Dendritic cell treated with granulocyte-macrophage colony-stimulating factor and Interleukin-4, amounts not matched to agents 40 ng/mL and 50 ng/mL, for 4 days (primary cell): Measurements from ENCODE around the gene HIP1.
"Not testable (repeated sequence)": the region's sequence is repeated elsewhere in the genome, so short reads cannot be mapped to it uniquely, and the experiment has no call there.

Source experiments
- H3K27ac Mint-ChIP-seq: one replicate; pipeline ENCODE4 v1.8.0; 2022; ENCODE audit warnings: mild to moderate bottlenecking, mixed read lengths
- H3K27me3 Mint-ChIP-seq: one replicate; pipeline ENCODE4 v1.8.0; 2022; ENCODE audit warnings: mild to moderate bottlenecking, mixed read lengths
- H3K36me3 Mint-ChIP-seq: one replicate; pipeline ENCODE4 v1.8.0; 2022; ENCODE audit warnings: low read depth, mixed read lengths
- H3K4me1 Mint-ChIP-seq: one replicate; pipeline ENCODE4 v1.8.0; 2022; ENCODE audit warnings: low read depth, mixed read lengths
- H3K4me3 Mint-ChIP-seq: one replicate; pipeline ENCODE4 v1.8.0; 2022; ENCODE audit warnings: mild to moderate bottlenecking, moderate library complexity, mixed read lengths
- H3K9me3 Mint-ChIP-seq: one replicate; pipeline ENCODE4 v1.8.0; 2022; ENCODE audit warnings: mixed read lengths
- intact Hi-C: fragments of 100-400 bp; cut with micrococcal nuclease; formaldehyde crosslinking; loops from one replicate; pipeline ENCODE4 v1.15.0; 2022

Gene HIP1

GRCh38 chr7:75738604-75738974 lies at the start of gene HIP1:
Gene HIP1 (minus strand): TSS chr7:75738941. CDS start chr7:75738920, 21 bp downstream.
- Mint-ChIP-seq H3K9me3 (no peaks in the 10 kb centered on the region), H3K27ac (peak within 1 kb of the TSS; percentile 96), H3K27me3 (peaks cover 5% of the 10 kb centered on the region), H3K4me3 (peak within 1 kb of the TSS; percentile 99), H3K4me1 (peaks cover 73% of the 10 kb centered on the region), H3K36me3 (peaks cover 21% of the 10 kb centered on the region)
- intact Hi-C loops: no loop called here

DNA sequence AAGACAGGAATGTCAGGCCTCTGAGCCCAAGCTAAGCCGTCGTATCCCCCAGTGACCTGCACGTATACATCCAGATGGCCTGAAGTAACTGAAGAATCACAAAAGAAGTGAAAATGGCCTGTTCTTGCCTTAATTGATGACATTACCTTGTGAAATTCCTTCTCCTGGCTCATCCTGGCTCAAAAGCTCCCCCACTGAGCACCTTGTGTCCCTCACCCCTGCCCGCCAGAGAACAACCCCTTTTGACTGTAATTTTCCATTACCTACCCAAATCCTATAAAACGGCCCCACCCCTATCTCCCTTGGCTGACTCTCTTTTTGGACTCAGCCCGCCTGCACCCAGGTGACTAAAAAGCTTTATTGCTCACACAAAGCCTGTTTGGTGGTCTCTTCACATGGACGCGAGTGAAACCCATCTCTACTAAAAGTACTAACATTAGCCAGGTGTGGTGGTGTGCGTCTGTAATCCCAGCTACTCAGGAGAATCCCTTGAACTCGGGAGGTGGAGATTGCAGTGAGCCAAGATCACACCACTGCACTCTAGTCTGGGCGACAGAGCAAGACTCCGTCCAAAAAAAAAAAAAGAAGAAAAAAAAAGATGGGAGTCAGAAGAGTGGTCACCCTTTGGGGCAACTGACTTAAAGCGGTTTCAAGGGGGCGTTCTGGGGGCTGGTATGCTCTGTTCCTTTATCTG lies 49.6 kb upstream of the HIP1 start:
- H3K36me3 Mint-ChIP-seq, H3K4me3 Mint-ChIP-seq, intact Hi-C loops, H3K27ac Mint-ChIP-seq, H3K9me3 Mint-ChIP-seq: not testable (repeated sequence)
- peaks cover 12% of the 10 kb centered on the region for H3K4me1 Mint-ChIP-seq
- H3K27me3 Mint-ChIP-seq: peaks cover 16% of the 10 kb centered on the region

GRCh38 chr7:75783058-75783457 lies 44.3 kb upstream of the HIP1 start:
- Mint-ChIP-seq H3K27me3 (peaks cover 43% of the 10 kb centered on the region), H3K4me1 (peaks cover 31% of the 10 kb centered on the region), H3K27ac (peak overlapping the region; percentile 11)
- intact Hi-C loops, H3K9me3 Mint-ChIP-seq, H3K36me3 Mint-ChIP-seq, H3K4me3 Mint-ChIP-seq: not testable (repeated sequence)

DNA sequence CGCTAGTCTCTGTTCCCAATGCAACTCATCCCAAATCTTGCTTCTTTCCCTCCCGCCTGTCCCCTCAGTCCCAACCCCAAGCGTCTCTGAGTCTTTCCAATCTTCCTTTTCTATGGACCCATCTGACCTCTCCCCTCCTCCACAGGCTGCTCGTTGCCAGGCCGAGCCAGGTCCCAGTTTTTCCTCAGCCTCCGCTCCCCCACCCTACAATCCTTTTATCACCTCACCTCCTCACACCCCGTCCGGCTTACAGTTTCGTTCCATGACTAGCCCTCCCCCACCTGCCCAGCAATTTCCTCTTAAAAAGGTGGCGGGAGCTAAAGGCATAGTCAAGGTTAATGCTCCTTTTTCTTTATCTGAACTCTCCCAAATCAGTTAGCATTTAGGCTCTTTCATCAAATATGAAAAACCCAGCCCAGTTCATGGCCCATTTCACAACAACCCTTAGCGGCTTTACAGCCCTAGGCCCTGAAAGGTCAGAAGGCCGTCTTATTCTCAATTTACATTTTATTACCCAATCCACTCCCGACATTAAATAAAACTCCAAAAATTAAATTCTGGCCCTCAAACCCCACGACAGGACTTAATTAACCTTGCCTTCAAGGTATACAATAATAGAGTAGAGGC lies 42.0 kb upstream of the HIP1 start:
- H3K9me3 Mint-ChIP-seq, H3K4me3 Mint-ChIP-seq, H3K36me3 Mint-ChIP-seq, intact Hi-C loops: not testable (repeated sequence)
- Mint-ChIP-seq H3K27ac (peak overlapping the region; percentile 50), H3K4me1 (peaks cover 41% of the 10 kb centered on the region), H3K27me3 (peaks cover 43% of the 10 kb centered on the region)

DNA sequence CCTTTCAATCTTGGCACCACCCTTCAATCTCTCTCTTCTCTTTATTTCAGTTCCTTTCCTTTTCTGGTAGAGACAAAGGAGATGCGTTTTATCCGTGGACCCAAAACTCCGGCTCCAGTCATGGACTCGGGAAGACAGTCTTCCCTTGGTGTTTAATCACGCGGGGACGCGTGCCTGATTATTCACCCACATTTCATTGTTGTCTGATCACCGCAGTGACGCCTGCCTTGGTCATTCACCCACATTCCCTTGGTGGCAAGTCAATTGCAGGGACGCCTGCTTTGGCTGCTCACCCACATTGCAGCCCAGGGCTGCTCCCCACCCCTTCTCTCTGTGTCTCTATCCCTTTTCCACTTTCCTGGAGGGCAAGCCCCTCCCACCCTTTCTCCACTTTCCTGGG lies 40.8 kb upstream of the HIP1 start:
- intact Hi-C loops: loop anchor here (5.0 kb wide), 1 partner anchor 243 kb away; no protein-coding TSS in a partner anchor
- H3K36me3 Mint-ChIP-seq, H3K4me3 Mint-ChIP-seq, H3K9me3 Mint-ChIP-seq: not testable (repeated sequence)
- Mint-ChIP-seq H3K27me3 (peaks cover 43% of the 10 kb centered on the region), H3K4me1 (peaks cover 53% of the 10 kb centered on the region), H3K27ac (peak overlapping the region; percentile 50)

GRCh38 chr7:75779035-75779434 lies 40.3 kb upstream of the HIP1 start:
- H3K4me1 Mint-ChIP-seq: peaks cover 55% of the 10 kb centered on the region
- intact Hi-C loops: loop anchor here (5.0 kb wide), 1 partner anchor 243 kb away; no protein-coding TSS in a partner anchor
- not testable (repeated sequence) for H3K36me3 Mint-ChIP-seq, H3K4me3 Mint-ChIP-seq, H3K9me3 Mint-ChIP-seq
- H3K27ac Mint-ChIP-seq: peak overlapping the region; percentile 50
- peaks cover 42% of the 10 kb centered on the region for H3K27me3 Mint-ChIP-seq

GRCh38 chr7:75776295-75776971 lies 37.7 kb upstream of the HIP1 start:
- intact Hi-C loops: loop anchor here (5.0 kb wide), 1 partner anchor 246 kb away; no protein-coding TSS in a partner anchor
- Mint-ChIP-seq H3K4me3 (no peak overlapping the region), H3K4me1 (peaks cover 72% of the 10 kb centered on the region), H3K27me3 (peaks cover 24% of the 10 kb centered on the region), H3K36me3 (no peaks in the 10 kb centered on the region), H3K27ac (no peak overlapping the region), H3K9me3 (no peaks in the 10 kb centered on the region)

- H3K4me3 Mint-ChIP-seq, H3K27me3 Mint-ChIP-seq, intact Hi-C loops, H3K9me3 Mint-ChIP-seq: not testable (repeated sequence)
- peaks cover 68% of the 10 kb centered on the region for H3K4me1 Mint-ChIP-seq
- H3K36me3 Mint-ChIP-seq: peaks cover 21% of the 10 kb centered on the region
- peak overlapping the region; percentile 91 for H3K27ac Mint-ChIP-seq
Measured at GRCh38 chr7:75773958-75774357, 35.2 kb upstream of the HIP1 start.

DNA sequence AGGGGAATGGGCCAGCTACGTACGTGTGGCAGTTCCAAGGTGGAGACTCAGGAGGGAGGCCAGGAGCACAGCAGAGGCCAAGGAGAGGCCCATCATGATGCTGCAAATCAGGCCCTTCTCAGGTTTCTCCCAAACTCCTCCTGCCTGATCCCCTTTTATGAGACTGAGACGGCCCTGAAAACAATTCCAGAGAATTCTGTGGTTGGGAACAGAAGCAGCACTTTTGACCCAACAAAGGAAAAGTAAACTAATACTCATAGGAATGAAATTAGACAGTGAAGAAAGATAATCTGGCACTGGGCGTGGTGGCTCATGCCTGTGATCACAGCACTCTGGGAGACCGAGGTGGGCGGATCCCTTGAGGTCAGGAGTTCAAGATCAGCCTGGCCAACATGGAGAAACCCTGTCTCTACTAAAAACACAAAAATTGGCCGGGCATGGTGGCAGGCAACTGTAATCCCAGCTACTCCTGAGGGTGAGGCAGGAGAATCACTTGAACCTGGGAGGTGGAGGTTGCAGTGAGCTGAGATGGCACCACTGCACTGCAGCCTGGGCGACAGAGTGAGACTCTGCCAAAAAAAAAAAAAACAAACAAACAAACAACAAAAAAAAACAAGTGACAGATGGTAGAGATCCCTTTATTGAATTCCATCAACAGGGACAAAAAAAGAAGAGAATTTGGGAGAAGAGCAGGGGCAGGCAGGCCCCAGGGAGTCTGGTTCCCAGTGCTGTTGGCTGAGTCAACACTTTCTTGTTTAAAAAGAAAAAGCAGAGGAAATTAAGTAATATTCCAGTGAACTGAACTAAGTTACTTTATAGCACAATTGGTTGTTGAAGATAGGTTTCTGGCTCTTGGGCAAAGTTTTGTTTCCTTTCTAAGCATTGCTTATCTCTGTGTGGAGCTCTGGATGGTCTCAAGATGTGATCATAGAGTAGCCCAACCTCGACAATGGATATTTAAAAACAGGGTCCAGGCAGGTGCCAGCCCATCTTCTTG lies 33.6 kb upstream of the HIP1 start, which contains the start of gene CCL26:
Gene CCL26 (minus strand): TSS at position 131 of the 997 bp plus-strand sequence. CDS start 35 bp downstream, at position 96.
- no peaks in the 10 kb centered on the region for H3K27me3 Mint-ChIP-seq
- peak within 1 kb of the TSS; percentile 91 for H3K27ac Mint-ChIP-seq
- H3K36me3 Mint-ChIP-seq: peaks cover 21% of the 10 kb centered on the region
- H3K4me3 Mint-ChIP-seq: peak within 1 kb of the TSS; percentile 68
- intact Hi-C loops: no loop called here
- peaks cover 67% of the 10 kb centered on the region for H3K4me1 Mint-ChIP-seq
- H3K9me3 Mint-ChIP-seq: no peaks in the 10 kb centered on the region

DNA sequence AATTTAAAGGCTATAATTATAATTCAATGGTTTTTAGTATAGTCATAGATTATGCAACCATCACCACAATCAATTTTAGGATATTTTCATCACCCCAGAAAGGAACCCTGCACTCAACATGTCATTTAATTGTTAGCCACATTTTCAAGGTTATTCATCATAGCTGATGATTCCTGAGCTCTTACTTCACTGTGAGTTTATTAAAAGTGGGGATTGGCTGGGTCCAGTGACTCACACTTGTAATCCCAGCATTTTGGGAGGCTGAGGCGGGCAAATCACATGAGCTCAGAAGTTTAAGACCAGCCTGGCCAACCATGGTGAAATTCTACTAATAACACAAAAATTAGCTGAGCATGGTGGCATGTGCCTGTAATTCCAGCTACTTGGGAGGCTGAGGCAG lies 32.5 kb upstream of the HIP1 start:
- Mint-ChIP-seq H3K4me3 (peak overlapping the region; percentile 68), H3K27me3 (no peaks in the 10 kb centered on the region), H3K27ac (peak overlapping the region; percentile 91), H3K36me3 (peaks cover 21% of the 10 kb centered on the region), H3K4me1 (peaks cover 61% of the 10 kb centered on the region), H3K9me3 (no peaks in the 10 kb centered on the region)
- intact Hi-C loops: no loop called here

GRCh38 chr7:75762350-75762917 lies 23.7 kb upstream of the HIP1 start:
- Mint-ChIP-seq H3K4me3 (no peak overlapping the region), H3K27ac (peak overlapping the region; percentile 31), H3K36me3 (no peaks in the 10 kb centered on the region), H3K27me3 (no peaks in the 10 kb centered on the region), H3K9me3 (no peaks in the 10 kb centered on the region), H3K4me1 (peaks cover 9% of the 10 kb centered on the region)
- intact Hi-C loops: loop anchor here (5.0 kb wide), 2 partner anchors 35 to 260 kb away; no protein-coding TSS in a partner anchor

- H3K27ac Mint-ChIP-seq: peak overlapping the region; percentile 31
Measured at GRCh38 chr7:75761801-75762200, 23.1 kb upstream of the HIP1 start.

DNA sequence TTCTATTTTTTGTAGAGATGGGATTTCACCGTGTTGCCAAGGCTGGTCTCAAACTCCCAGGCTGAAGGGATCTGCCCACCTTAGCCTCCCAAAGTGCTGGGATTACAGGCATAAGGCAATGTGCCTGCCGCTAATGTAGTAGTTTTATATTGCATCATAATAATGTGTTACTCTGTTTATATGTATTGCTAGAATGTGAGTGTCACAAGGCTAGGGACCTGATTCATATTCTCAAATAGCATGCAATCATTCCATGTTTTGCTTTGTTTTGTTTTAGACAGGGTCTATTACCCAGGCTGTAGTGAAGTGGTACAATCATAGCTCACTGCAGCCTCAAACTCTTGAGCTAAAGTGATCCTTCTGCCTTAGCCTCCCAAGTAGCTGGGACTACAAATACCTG lies 19.8 kb upstream of the HIP1 start:
- intact Hi-C loops: loop anchor here (10.0 kb wide), 1 partner anchor 84 kb away; no protein-coding TSS in a partner anchor
- Mint-ChIP-seq H3K27ac (no peak overlapping the region), H3K4me1 (peaks cover 9% of the 10 kb centered on the region), H3K27me3 (no peaks in the 10 kb centered on the region), H3K36me3 (no peaks in the 10 kb centered on the region), H3K9me3 (no peaks in the 10 kb centered on the region), H3K4me3 (no peak overlapping the region)

More at GRCh38 chr7:75761801-75762200, 23.1 kb upstream of the HIP1 start:
- intact Hi-C loops: loop anchor here (5.0 kb wide), 2 partner anchors 34 to 260 kb away; no protein-coding TSS in a partner anchor
- H3K27me3 Mint-ChIP-seq, H3K9me3 Mint-ChIP-seq, H3K36me3 Mint-ChIP-seq, H3K4me3 Mint-ChIP-seq, H3K4me1 Mint-ChIP-seq: not testable (repeated sequence)
